ENCODE data around the gene FANK1.
"Not testable (repeated sequence)": the region's sequence is repeated elsewhere in the genome, so short reads cannot be mapped to it uniquely, and the experiment has no call there.

Gene FANK1

GRCh38 chr10:125886914-125887512 is 9.4 kb upstream of the FANK1 start:
- DNase-seq (ENCODE audit: low spot score) = no peak
- in situ Hi-C loops (cut with MboI; ENCODE audit: low sequenced_read_pairs, unreplicated experiment) = no loop called here
- no peak for TF ChIP-seq CTCF (IDR thresholded peaks at IDR 0.05; ENCODE audit: borderline replicate concordance, control extremely low read depth, extremely low read depth, insufficient read depth, missing control alignments)

DNA sequence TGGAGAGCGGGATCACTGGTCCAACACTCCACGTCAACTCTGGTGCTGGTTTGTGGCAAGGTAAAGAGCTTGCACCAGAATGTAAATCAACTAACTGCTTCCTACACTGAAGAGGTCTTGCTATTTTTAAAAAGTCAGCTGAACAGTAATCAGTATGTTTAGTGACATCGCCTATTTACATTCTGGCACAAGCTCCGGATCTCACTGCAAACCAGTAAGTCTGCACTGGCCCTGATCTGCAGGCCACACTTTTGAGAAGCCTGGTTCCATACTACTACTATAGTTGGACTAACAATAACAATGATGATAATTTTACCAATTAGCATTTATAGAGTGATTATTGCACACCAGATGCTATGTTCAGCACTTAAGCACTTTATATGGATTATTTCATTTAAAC is 6.9 kb upstream of the FANK1 start:
- DNase-seq (ENCODE audit: low spot score); in situ Hi-C loops (cut with MboI; ENCODE audit: low sequenced_read_pairs, unreplicated experiment): not testable (repeated sequence)

GRCh38 chr10:125892402-125892801 is 4.0 kb upstream of the FANK1 start:
- DNase-seq (ENCODE audit: low spot score); in situ Hi-C loops (cut with MboI; ENCODE audit: low sequenced_read_pairs, unreplicated experiment): not testable (repeated sequence)

DNA sequence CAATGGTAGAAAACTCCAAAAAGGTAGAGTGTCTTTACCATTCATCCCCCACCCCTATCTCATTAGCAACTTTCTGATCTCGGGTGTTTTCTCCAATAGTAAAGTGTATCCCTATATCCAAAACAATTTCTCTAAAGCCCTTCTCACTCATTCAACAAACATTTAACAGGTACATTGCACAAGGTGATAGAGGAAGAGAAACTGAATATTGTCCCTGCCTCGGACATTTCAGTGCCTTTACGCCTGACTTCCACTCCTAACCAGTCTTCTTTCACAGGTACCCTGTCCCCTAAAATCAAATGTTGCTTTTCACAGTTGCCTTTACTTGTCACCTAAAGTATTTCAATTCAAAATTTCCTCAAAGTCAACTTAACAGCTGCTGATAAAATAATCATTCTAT is 2.2 kb upstream of the FANK1 start:
- in situ Hi-C loops (cut with MboI; ENCODE audit: low sequenced_read_pairs, unreplicated experiment) = not testable (repeated sequence)

DNA sequence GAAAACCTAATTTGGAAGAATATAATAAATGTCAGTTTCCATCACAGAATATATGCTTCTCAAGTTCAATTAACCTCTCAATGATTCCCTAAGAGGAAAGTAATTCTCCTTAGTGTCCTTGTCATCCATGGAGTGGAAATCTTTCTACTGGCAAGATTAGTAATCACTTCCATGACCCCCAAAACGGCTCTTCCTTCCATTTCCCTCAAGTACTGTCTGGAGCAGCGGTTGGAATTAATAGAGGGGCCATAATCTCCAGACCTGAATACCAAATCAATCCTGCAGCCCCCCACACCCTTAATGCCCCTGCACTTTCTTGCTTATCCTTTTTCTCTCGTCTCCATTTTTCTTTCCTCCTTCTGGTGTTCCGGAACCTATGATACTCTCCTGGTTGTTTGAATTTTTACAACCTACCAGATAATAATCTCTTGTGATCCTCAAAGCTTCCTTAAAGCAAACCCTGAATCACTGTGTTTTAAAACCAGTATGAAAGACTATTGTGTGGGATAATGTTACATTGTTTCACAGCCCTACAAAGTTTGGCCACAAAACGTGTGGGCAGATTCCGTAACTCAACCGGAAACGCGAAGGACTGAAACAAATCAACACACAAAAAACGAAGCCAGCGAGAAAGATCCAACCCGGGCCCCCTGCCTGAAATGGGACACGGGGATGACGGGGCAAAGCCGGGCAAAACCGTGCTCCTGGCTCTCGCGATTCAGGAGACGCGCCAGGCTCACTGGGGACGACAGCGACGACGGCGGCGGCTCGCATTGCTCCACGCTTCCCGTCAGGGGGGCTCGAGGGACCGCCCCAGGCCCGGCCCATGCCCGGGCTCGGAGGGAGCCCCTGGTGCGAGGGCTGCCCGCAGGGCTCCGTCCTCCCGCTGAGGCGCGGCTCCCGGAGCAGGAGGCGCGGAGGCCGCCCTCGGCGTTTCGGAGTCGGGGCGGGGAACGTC is 955 bp upstream of the FANK1 start:
- peak; percentile 52 for DNase-seq (ENCODE audit: low spot score)
- in situ Hi-C loops (cut with MboI; ENCODE audit: low sequenced_read_pairs, unreplicated experiment) = not testable (repeated sequence)

More for the DNA sequence above, 2.2 kb upstream of the FANK1 start:
- peak; percentile 14 for DNase-seq (ENCODE audit: low spot score)

- in situ Hi-C loops (cut with MboI; ENCODE audit: low sequenced_read_pairs, unreplicated experiment); DNase-seq (ENCODE audit: low spot score): not testable (repeated sequence)
Observed at GRCh38 chr10:125897317-125897716, 953 bp downstream of the FANK1 start.

DNA sequence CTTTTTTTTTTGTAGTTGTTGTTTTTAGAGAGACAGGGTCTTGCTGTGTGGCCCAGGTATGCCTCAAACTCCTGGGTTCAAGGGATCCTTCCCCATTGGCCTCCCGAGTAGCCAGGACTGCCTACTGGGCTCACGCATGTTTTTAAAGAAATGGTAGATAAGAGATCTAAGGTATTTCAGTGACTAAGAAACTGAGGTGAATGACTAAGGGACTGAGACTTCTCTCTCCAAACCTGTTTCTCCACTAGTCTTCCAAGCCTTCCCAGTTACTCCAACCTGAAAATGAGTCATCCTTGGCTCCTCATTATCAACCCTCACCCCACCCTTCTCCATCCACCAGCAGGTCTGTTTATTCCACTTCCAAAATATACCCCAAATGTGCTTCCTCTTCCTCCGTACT is 4.6 kb downstream of the FANK1 start:
- in situ Hi-C loops (cut with MboI; ENCODE audit: low sequenced_read_pairs, unreplicated experiment) = not testable (repeated sequence)

DNA sequence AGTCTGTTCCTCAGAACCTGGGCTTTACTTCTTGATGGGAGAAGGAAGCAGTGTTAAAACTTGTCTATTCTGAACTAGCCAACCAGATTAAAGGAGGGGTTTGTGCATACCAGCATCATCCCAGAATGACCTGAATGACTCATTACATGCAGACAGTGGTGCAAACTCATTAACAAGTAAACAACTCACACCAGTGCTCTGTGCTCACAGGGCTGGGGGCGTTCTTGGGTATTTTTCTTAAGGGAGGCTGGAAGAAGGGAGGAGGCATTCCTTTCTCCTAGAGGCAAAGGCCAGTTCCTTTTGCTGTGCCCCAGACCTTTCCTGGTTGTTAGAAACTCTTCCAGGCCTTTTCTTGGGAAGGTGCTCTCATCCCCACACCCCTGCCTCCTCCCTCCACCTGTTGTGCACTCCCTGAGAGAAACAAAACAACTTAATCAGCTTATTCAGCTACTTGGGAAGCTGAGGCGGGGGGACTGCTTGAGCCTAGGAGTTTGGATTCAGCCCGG is 6.8 kb downstream of the FANK1 start:
- not testable (repeated sequence) for DNase-seq (ENCODE audit: low spot score)

More for the DNA sequence above, 4.6 kb downstream of the FANK1 start:
- DNase-seq (ENCODE audit: low spot score) = not testable (repeated sequence)

DNA sequence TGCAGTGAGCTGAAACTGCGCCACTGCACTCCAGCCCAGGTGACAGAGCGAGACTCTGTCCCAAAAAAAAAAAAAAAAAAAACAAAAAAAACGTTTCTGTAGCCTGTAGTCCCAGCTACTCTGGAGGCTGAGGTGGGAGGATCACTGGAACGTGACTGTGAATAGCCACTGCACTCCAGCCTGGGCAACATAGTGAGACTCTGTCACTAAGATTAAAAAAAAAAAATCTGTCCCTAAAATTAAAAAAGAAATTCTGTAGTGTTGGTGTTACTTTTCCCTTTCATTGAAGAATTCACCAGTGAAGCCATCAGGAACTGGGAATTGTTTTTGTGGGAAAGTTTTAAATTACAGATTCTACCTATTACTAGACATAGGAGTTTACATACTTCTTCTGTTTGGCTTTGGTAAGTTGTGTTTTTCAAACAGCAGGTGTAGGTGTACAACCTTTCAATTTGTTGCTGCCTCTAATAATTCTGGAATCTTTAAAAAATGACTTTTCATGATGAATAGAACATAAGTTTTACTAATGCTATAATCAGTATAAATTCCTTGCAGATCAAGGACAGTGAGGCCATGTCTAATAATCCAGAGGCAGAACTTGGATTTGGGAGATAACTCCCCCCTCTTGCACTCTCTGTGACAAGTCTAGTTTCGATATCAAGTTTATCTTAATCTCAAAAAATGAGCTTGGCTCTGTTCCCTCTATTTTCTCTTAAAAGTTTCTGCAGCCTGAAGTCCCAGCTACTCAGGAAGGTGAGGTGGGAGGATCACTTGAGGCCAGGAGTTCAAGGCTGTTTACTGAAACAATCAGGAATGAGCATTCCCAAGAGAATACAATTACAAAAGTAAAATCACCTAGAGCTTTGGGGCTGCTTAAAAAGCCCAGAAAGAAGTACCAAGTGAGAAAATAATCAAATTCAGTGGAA is 9.0 kb downstream of the FANK1 start:
- DNase-seq (ENCODE audit: low spot score); in situ Hi-C loops (cut with MboI; ENCODE audit: low sequenced_read_pairs, unreplicated experiment): not testable (repeated sequence)

More for the DNA sequence above, 6.8 kb downstream of the FANK1 start:
- in situ Hi-C loops (cut with MboI; ENCODE audit: low sequenced_read_pairs, unreplicated experiment) = not testable (repeated sequence)

DNA sequence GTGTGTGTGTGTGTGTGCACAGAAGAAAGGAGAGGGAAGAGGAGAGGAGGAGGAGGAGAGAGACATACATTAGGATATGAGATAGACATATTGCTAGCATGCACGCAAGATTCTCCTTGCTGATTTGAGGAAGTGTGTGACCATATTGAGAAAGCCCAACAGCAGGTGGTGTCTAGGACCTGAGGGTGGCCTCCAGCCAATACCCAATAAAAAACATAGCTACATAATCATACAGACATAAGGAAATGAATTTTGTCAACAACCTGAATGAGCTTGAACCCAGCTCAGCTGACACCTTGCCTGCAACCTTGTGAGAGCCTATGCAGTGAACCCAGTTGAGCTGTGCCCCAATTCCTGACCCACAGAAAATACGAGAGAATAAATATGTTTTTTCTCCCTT is 11.2 kb downstream of the FANK1 start:
- in situ Hi-C loops (cut with MboI; ENCODE audit: low sequenced_read_pairs, unreplicated experiment); DNase-seq (ENCODE audit: low spot score): not testable (repeated sequence)

DNA sequence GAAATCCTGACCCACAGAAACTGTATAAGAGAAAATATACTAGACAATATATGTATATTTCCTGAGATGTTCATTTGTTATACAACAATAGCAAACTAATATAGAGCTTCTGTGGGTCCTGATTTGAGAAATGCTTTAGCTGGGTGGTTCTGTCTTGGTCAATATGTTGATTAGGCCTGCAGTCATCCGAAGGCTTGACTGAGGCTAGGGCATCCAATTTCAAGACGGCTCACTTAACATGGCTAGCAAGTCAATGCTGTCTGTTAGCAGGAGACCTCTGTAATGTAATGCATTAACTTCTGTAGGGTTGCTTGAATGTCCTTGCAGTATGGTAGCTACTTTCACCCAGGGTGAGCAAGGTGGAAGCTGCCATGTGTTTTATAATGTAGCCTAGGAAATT is 12.4 kb downstream of the FANK1 start:
- in situ Hi-C loops (cut with MboI; ENCODE audit: low sequenced_read_pairs, unreplicated experiment); DNase-seq (ENCODE audit: low spot score): not testable (repeated sequence)

- in situ Hi-C loops (cut with MboI; ENCODE audit: low sequenced_read_pairs, unreplicated experiment); DNase-seq (ENCODE audit: low spot score): not testable (repeated sequence)
Observed at GRCh38 chr10:125909491-125909890, 13.1 kb downstream of the FANK1 start.

Measured in GM13976 (cell line).